BLaER1 treated with 17β-estradiol and CSF1 and Interleukin-3, amounts not matched to agents 10 nM and 100 nM (cell line): ENCODE results near the gene PRPS2.
A peak's percentile ranks its signal among the peaks of the same experiment; 100 is the strongest.

ENCODE experiments used
- H3K27ac ChIP-seq, 11 experiments: shearing (Covaris generic); formaldehyde crosslinking; 2 replicates each; pipeline ENCODE4 v1.8.1; 2022
- H3K27me3 ChIP-seq, 11 experiments: shearing (Covaris generic); formaldehyde crosslinking; 2 replicates each; pipeline ENCODE4 v1.8.1; 2022
- H3K36me3 ChIP-seq, 11 experiments: shearing (Covaris generic); formaldehyde crosslinking; 2 replicates each; pipeline ENCODE4 v1.8.1; 2022
- H3K4me1 ChIP-seq, 10 experiments: shearing (Covaris generic); formaldehyde crosslinking; 2 replicates each; pipeline ENCODE4 v1.8.1; 2022
- H3K4me2 ChIP-seq, 11 experiments: shearing (Covaris generic); formaldehyde crosslinking; 2 replicates each; pipeline ENCODE4 v1.8.1; 2022
- H3K4me3 ChIP-seq, 10 experiments: shearing (Covaris generic); formaldehyde crosslinking; 2 replicates each; pipeline ENCODE4 v1.8.1; 2022
- H3K9ac ChIP-seq, 11 experiments: shearing (Covaris generic); formaldehyde crosslinking; 2 replicates each; pipeline ENCODE4 v1.8.1; 2022
- H3K9me3 ChIP-seq, 11 experiments: shearing (Covaris generic); formaldehyde crosslinking; replicated peaks in 1 of 11; 2 replicates each; pipeline ENCODE4 v1.8.1; 2022
- H4K20me1 ChIP-seq, 11 experiments: shearing (Covaris generic); formaldehyde crosslinking; 2 replicates each; pipeline ENCODE4 v1.8.1; 2022
- Cebpa-rat ChIP-seq, 11 experiments: shearing (Covaris generic); IDR thresholded peaks; 2 replicates each; pipeline ENCODE4 v1.8.1; 2022

Gene PRPS2

GRCh38 chrX:12791257-12792228, at the start of gene PRPS2:
Gene PRPS2 (plus strand): TSS chrX:12791412. CDS start chrX:12791498, 86 bp downstream.
- no peak for TF ChIP-seq Cebpa-rat (IDR thresholded peaks at IDR 0.05)
- H3K9ac ChIP-seq: peak within 1 kb of the TSS; percentile 79 to 90 (median 85)
- H4K20me1 ChIP-seq: peaks cover 0 to 33% (median 8%) of the 10 kb centered on the region in 11 experiments; a peak in 11 of 22 replicates
- H3K4me3 ChIP-seq: peak within 1 kb of the TSS; percentile 70 to 87 (median 80)
- peaks cover 69 to 96% (median 89%) of the 10 kb centered on the region in 11 experiments for H3K27me3 ChIP-seq
- H3K36me3 ChIP-seq: peaks cover 0 to 12% (median 0%) of the 10 kb centered on the region in 11 experiments; a peak in 6 of 22 replicates
- peak within 1 kb of the TSS; percentile 58 to 89 (median 76) for H3K4me2 ChIP-seq
- peak within 1 kb of the TSS in 10 of 11 experiments; percentile 70 to 88 (median 84); a peak in 20 of 22 replicates for H3K27ac ChIP-seq
- H3K4me1 ChIP-seq: peaks cover 0 to 9% (median 3%) of the 10 kb centered on the region in 10 experiments; a peak in 7 of 20 replicates
- peaks cover 4 to 55% (median 16%) of the 10 kb centered on the region in 11 experiments; a peak in 15 of 22 replicates for H3K9me3 ChIP-seq

- H3K9me3 ChIP-seq: no peaks in the 10 kb centered on the region; a peak in 1 of 22 replicates
- H3K27ac ChIP-seq: no peak overlapping the region
- H3K4me3 ChIP-seq: no peak overlapping the region
- H3K27me3 ChIP-seq: peaks cover 63 to 97% (median 93%) of the 10 kb centered on the region in 11 experiments
- H3K4me2 ChIP-seq: no peak overlapping the region
- no peak overlapping the region for H3K9ac ChIP-seq
- H3K36me3 ChIP-seq: no peaks in the 10 kb centered on the region
- TF ChIP-seq Cebpa-rat (IDR thresholded peaks at IDR 0.05): no peak
- H4K20me1 ChIP-seq: no peaks in the 10 kb centered on the region
- no peaks in the 10 kb centered on the region for H3K4me1 ChIP-seq
These were observed 49.8 kb upstream of the PRPS2 start for GRCh38 chrX:12741416-12741815.

- Histone ChIP-seq H3K4me2 (no peak overlapping the region), H3K9ac (no peak overlapping the region), H3K36me3 (no peaks in the 10 kb centered on the region), H3K4me3 (no peak overlapping the region), H3K27me3 (peaks cover 70 to 93% (median 89%) of the 10 kb centered on the region in 11 experiments), H3K4me1 (no peaks in the 10 kb centered on the region), H4K20me1 (no peaks in the 10 kb centered on the region; a peak in 1 of 22 replicates), H3K9me3 (peaks cover 0 to 14% (median 6%) of the 10 kb centered on the region in 11 experiments; a peak in 5 of 22 replicates), H3K27ac (no peak overlapping the region)
- TF ChIP-seq Cebpa-rat (IDR thresholded peaks at IDR 0.05): no peak
These were observed 43.8 kb upstream of the PRPS2 start for GRCh38 chrX:12747433-12747832.

GRCh38 chrX:12751887-12752286, 39.3 kb upstream of the PRPS2 start:
- Histone ChIP-seq H3K9ac (no peak overlapping the region), H3K27ac (no peak overlapping the region), H3K27me3 (peaks cover 84 to 98% (median 95%) of the 10 kb centered on the region in 11 experiments), H3K9me3 (peaks cover 0 to 19% (median 6%) of the 10 kb centered on the region in 11 experiments; a peak in 6 of 22 replicates), H4K20me1 (no peaks in the 10 kb centered on the region; a peak in 2 of 22 replicates), H3K4me3 (no peak overlapping the region), H3K36me3 (no peaks in the 10 kb centered on the region), H3K4me2 (no peak overlapping the region), H3K4me1 (no peaks in the 10 kb centered on the region)
- no peak for TF ChIP-seq Cebpa-rat (IDR thresholded peaks at IDR 0.05)

- Histone ChIP-seq H3K4me1 (peaks cover 0 to 2% (median 0%) of the 10 kb centered on the region in 10 experiments; a peak in 2 of 20 replicates), H3K9ac (no peak overlapping the region), H3K36me3 (no peaks in the 10 kb centered on the region), H3K4me2 (no peak overlapping the region), H3K27ac (no peak overlapping the region), H3K27me3 (peaks cover 88 to 100% (median 97%) of the 10 kb centered on the region in 11 experiments), H4K20me1 (no peaks in the 10 kb centered on the region; a peak in 2 of 22 replicates), H3K4me3 (no peak overlapping the region), H3K9me3 (peaks cover 0 to 21% (median 6%) of the 10 kb centered on the region in 11 experiments; a peak in 5 of 22 replicates)
- no peak for TF ChIP-seq Cebpa-rat (IDR thresholded peaks at IDR 0.05)
These were observed 37.8 kb upstream of the PRPS2 start for GRCh38 chrX:12753366-12753765.

- Histone ChIP-seq H4K20me1 (no peaks in the 10 kb centered on the region; a peak in 2 of 22 replicates), H3K4me3 (no peak overlapping the region), H3K27me3 (peaks cover 81 to 100% (median 95%) of the 10 kb centered on the region in 11 experiments), H3K4me1 (peaks cover 0 to 6% (median 0%) of the 10 kb centered on the region in 10 experiments; a peak in 2 of 20 replicates), H3K9me3 (peaks cover 0 to 39% (median 0%) of the 10 kb centered on the region in 11 experiments; a peak in 3 of 22 replicates), H3K4me2 (no peak overlapping the region), H3K27ac (no peak overlapping the region), H3K36me3 (no peaks in the 10 kb centered on the region), H3K9ac (no peak overlapping the region)
- TF ChIP-seq Cebpa-rat (IDR thresholded peaks at IDR 0.05): no peak
These were observed 32.9 kb upstream of the PRPS2 start for GRCh38 chrX:12758291-12758690.

- Histone ChIP-seq H3K27ac (no peak overlapping the region), H3K9ac (no peak overlapping the region), H3K9me3 (peaks cover 0 to 34% (median 6%) of the 10 kb centered on the region in 11 experiments; a peak in 10 of 22 replicates), H3K36me3 (no peaks in the 10 kb centered on the region), H3K4me1 (no peaks in the 10 kb centered on the region), H3K4me3 (no peak overlapping the region), H3K4me2 (no peak overlapping the region), H4K20me1 (peaks cover 0 to 3% (median 0%) of the 10 kb centered on the region in 11 experiments; a peak in 2 of 22 replicates), H3K27me3 (peaks cover 50 to 94% (median 92%) of the 10 kb centered on the region in 11 experiments)
- no peak for TF ChIP-seq Cebpa-rat (IDR thresholded peaks at IDR 0.05)
These were observed 23.4 kb upstream of the PRPS2 start for GRCh38 chrX:12767856-12768255.

GRCh38 chrX:12768491-12768890, 22.7 kb upstream of the PRPS2 start:
- no peak for TF ChIP-seq Cebpa-rat (IDR thresholded peaks at IDR 0.05)
- no peak overlapping the region for H3K4me2 ChIP-seq
- H3K27ac ChIP-seq: no peak overlapping the region
- no peaks in the 10 kb centered on the region for H3K4me1 ChIP-seq
- H3K9me3 ChIP-seq: peaks cover 0 to 27% (median 6%) of the 10 kb centered on the region in 11 experiments; a peak in 10 of 22 replicates
- no peak overlapping the region for H3K4me3 ChIP-seq
- no peak overlapping the region for H3K9ac ChIP-seq
- peaks cover 53 to 94% (median 92%) of the 10 kb centered on the region in 11 experiments for H3K27me3 ChIP-seq
- H3K36me3 ChIP-seq: no peaks in the 10 kb centered on the region
- H4K20me1 ChIP-seq: peaks cover 0 to 3% (median 0%) of the 10 kb centered on the region in 11 experiments; a peak in 2 of 22 replicates

- no peak overlapping the region for H3K27ac ChIP-seq
- peaks cover 0 to 3% (median 0%) of the 10 kb centered on the region in 11 experiments; a peak in 2 of 22 replicates for H4K20me1 ChIP-seq
- peaks cover 0 to 8% (median 0%) of the 10 kb centered on the region in 11 experiments; a peak in 4 of 22 replicates for H3K9me3 ChIP-seq
- H3K4me1 ChIP-seq: no peaks in the 10 kb centered on the region
- H3K4me2 ChIP-seq: no peak overlapping the region
- H3K27me3 ChIP-seq: peaks cover 63 to 94% (median 92%) of the 10 kb centered on the region in 11 experiments
- no peak overlapping the region for H3K9ac ChIP-seq
- no peak overlapping the region for H3K4me3 ChIP-seq
- no peaks in the 10 kb centered on the region for H3K36me3 ChIP-seq
- no peak for TF ChIP-seq Cebpa-rat (IDR thresholded peaks at IDR 0.05)
These were observed 20.8 kb upstream of the PRPS2 start for GRCh38 chrX:12770440-12770839.
